Neuron (in vitro differentiated cells): ENCODE results near the gene PLA2G15.

ENCODE experiments used
- H2AFZ ChIP-seq: one replicate; pipeline ENCODE4 v1.6.1; 2013; ENCODE audit warnings: low read depth, mild to moderate bottlenecking, inconsistent platforms, low read length, moderate library complexity
- H3K27me3 ChIP-seq: one replicate; pipeline ENCODE4 v1.6.1; 2013; ENCODE audit warnings: low read length; ENCODE audit not compliant: insufficient read depth
- H3K36me3 ChIP-seq: one replicate; pipeline ENCODE4 v1.6.1; 2013; ENCODE audit warnings: low read length; ENCODE audit not compliant: insufficient read depth
- H3K4me1 ChIP-seq: one replicate; pipeline ENCODE4 v1.6.1; 2013; ENCODE audit warnings: low read length; ENCODE audit not compliant: insufficient read depth
- H3K4me3 ChIP-seq: 2 replicates; pipeline ENCODE4 v1.5.1; 2013; ENCODE audit warnings: mild to moderate bottlenecking, low read length, moderate library complexity
- H3K9me3 ChIP-seq: one replicate; pipeline ENCODE4 v1.6.1; 2013; ENCODE audit warnings: low read length

PLA2G15 gene

DNA sequence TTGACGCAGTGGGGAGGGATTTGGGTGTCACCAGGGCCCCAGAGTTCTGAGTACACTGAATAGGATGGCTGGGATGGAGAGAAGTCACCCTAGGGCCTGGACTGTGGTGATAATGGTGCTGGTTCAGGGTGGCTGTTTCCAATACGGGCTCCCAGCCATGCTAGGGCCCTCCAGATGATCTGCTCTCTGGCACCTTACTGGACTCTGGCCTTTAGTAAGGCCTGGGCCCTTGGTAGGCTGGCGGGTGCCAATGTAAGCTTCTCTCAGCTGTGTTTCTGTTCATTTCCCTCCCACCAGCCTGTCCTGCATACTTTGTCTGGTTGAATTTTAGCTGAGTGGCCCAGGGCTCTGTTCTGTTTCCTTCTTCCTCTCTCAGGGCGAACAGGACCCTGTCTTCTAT is 2.8 kb downstream of the PLA2G15 start:
- Histone ChIP-seq H3K9me3 (no peaks in the 10 kb centered on the region), H3K36me3 (peaks cover 5% of the 10 kb centered on the region), H3K27me3 (no peaks in the 10 kb centered on the region), H2AFZ (no peak overlapping the region), H3K4me1 (peaks cover 11% of the 10 kb centered on the region), H3K4me3 (no peak overlapping the region)

DNA sequence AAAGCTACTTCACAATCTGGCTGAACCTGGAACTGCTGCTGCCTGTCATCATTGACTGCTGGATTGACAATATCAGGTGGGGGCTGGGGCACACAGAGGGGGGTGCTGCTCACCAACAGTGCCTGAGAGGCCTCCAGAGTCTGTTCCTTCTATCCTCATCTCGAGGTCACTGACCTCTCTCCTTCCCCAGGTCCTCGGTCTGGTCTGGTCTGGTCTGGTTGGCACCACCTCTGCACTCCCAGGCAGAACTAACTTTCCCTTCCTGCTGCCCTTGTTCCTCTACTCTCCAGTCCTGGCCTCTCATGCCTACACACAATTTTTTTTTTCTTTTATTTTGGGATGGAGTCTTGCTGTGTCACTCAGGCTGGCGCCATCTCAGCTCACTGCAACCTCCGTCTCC is 4.2 kb downstream of the PLA2G15 start:
- H3K4me3 ChIP-seq: no peak overlapping the region
- H2AFZ ChIP-seq: no peak overlapping the region
- no peaks in the 10 kb centered on the region for H3K9me3 ChIP-seq
- no peaks in the 10 kb centered on the region for H3K27me3 ChIP-seq
- peaks cover 8% of the 10 kb centered on the region for H3K4me1 ChIP-seq
- H3K36me3 ChIP-seq: peaks cover 11% of the 10 kb centered on the region

DNA sequence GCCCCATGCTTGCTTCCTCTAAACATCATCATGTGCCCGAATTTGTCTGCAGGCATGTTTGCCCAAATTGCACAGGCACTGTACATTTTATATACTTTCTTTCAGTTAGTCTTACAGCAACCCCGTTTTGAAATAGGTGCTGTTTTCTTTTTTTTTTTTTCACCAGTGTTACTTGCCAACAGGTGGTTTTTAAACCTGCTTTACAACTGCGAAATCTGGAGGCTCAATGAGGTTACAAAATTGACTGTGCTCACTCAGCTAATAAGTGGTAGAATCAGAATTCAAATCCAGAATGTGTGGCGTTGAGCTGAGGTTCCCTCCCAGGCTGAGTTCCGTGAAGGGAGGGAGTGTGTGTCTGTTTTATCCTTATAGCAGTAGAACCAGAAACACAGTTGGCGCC is 5.8 kb downstream of the PLA2G15 start:
- Histone ChIP-seq H3K9me3 (no peaks in the 10 kb centered on the region), H3K36me3 (peaks cover 23% of the 10 kb centered on the region), H3K4me3 (no peak overlapping the region), H3K4me1 (peaks cover 3% of the 10 kb centered on the region), H3K27me3 (no peaks in the 10 kb centered on the region), H2AFZ (no peak overlapping the region)

DNA sequence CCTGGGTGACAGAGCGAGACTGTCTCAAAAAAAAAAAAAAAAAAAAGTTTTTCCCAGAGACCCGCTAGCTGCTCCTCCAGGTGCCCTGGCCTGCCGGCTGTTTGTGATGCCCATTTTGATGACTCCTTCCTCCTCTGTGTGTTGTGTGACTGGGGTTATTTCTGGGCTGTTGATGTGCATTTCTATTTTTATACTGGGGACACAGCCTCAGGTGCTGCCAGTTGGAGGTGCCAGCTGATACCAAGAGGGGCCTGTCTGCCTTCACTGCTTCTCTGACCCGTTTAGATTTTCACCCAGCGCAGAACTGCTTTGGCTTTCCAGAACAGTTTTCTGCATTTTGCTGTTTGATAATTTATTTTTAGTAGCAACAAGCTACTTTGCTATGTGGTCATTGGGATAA is 6.7 kb downstream of the PLA2G15 start:
- Histone ChIP-seq H3K9me3 (no peaks in the 10 kb centered on the region), H3K36me3 (peaks cover 23% of the 10 kb centered on the region), H2AFZ (no peak overlapping the region), H3K4me3 (no peak overlapping the region), H3K27me3 (no peaks in the 10 kb centered on the region), H3K4me1 (no peaks in the 10 kb centered on the region)

DNA sequence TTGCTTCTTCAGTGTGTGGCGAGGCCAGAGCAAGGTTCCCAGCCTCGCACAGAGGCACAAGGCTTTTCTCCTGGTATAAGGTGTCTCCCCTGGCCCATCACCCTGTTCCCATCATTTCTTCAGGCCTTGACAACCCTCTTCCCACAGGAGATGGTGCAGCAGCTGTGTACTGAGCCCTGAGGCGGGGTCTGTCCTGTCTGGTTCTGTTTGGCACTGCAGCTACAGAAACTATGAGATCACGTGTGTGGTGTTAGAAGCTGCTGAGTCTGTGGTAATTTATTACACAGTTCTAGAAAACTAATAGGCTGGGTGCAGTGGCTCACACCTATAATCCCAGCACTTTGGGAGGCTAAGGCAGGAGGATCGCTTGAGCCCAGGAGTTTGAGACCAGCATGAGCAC is 7.2 kb downstream of the PLA2G15 start:
- Histone ChIP-seq H3K4me3 (no peak overlapping the region), H3K27me3 (no peaks in the 10 kb centered on the region), H2AFZ (no peak overlapping the region), H3K36me3 (peaks cover 23% of the 10 kb centered on the region), H3K4me1 (no peaks in the 10 kb centered on the region), H3K9me3 (no peaks in the 10 kb centered on the region)

DNA sequence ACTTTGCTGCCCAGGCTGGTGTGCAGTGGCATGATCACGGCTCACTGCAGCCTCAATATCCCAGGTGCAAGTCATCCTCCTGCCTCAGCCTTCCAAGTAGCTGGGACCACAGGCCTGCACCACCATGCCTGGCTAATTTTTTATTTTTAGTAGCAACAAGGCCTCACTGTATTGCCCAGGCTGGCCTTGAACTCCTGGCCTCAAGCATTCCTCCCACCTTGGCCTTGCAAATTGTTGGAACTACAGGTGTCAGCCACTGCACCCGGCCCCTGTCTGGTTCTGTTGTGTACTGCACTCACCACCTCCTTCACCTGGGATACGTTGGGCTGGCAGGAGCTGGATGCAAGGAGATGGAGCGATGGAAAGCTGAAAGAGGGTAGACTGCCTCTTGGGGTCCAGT is 8.5 kb downstream of the PLA2G15 start:
- Histone ChIP-seq H2AFZ (no peak overlapping the region), H3K9me3 (no peaks in the 10 kb centered on the region), H3K27me3 (no peaks in the 10 kb centered on the region), H3K4me1 (no peaks in the 10 kb centered on the region), H3K36me3 (peaks cover 23% of the 10 kb centered on the region), H3K4me3 (no peak overlapping the region)

DNA sequence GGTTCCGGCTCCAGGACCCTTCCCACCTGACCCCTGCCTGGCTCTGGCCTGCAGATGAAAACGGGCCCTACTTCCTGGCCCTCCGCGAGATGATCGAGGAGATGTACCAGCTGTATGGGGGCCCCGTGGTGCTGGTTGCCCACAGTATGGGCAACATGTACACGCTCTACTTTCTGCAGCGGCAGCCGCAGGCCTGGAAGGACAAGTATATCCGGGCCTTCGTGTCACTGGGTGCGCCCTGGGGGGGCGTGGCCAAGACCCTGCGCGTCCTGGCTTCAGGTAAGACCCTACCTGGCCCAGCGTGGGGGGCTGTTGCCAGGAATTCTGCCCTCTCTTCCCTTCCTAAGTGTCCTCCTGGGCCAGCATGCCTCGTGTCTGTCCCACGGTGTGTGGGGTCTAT is 10.5 kb downstream of the PLA2G15 start:
- Histone ChIP-seq H3K4me3 (no peak overlapping the region), H3K27me3 (no peaks in the 10 kb centered on the region), H3K36me3 (peaks cover 30% of the 10 kb centered on the region), H3K4me1 (no peaks in the 10 kb centered on the region), H2AFZ (no peak overlapping the region), H3K9me3 (no peaks in the 10 kb centered on the region)

DNA sequence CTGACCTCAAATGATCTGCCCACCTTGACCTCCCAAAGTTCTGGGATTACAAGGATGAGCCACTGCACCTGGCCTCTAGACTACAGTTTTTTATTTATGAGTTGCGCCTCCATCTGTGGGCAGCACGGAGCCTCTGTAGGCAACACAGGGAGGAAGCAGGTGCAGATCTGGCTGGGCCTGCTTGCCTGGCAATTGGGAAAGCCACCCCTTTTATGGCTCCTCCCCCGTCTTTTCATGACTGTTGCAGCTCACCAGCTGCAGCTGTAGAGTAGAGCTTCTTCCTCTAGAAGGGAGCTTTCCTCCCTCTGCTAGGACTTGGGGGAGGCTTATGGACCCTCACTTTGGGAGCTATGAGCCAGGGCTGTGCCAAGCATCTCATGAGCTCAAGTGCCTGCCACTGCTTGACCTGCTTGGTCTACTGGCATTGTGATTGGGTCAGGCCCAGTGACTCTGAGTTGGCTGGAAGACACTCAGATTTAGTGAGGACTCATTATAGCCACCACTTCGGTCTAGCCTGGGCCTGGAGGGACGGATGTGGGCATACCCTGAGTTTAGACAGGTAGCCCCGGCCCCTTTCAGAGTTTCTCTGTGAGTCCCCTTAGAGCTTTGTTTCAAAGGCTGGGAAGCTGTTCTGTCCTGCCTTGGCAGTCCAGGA is 12.2 kb downstream of the PLA2G15 start:
- Histone ChIP-seq H3K4me3 (no peak overlapping the region), H3K4me1 (no peaks in the 10 kb centered on the region), H3K9me3 (no peaks in the 10 kb centered on the region), H3K27me3 (no peaks in the 10 kb centered on the region), H3K36me3 (peaks cover 30% of the 10 kb centered on the region), H2AFZ (no peak overlapping the region)

DNA sequence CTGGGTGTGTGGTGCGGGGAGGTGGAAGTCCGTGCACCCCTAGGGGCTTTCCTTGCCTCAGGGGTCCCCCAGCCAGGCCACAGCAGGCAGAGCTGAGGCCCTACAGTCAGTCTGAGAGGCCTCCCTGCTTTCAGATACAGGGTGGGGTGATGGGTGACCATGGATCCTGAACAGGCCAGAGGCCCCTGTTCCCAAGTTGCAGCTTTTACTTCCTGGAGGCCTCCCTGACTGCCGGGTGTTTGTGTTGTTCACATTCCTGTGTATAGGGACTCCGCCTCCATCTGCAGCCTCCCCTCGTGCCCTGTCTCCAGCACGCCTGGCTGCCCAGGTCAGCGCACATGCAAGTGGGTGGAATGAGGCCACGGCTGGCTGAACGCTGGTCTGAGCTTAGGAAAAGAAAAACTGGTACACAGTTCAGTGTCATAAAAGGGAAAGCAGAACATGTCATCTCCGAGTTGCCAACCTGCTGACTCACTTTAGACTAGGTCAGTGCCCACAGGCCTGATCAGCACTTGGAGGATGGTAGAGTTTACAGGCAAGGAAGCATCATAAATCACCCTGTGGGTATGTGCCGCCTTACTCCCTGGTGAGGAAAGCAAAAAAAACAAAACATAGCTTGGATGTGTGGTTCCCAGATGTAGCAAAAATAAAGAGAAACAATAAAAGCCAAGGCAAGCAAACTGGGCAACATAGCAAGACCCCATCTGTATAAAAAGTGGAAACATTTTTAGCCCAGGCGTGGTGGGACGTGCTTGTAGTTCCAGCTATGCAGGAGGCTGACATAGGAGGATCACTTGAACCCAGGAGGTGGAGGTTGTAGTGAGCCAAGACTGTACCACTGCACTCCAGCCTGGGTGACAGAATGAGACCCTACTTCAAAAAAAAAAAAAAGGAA is 13.0 kb downstream of the PLA2G15 start:
- H3K4me3 ChIP-seq: no peak overlapping the region

DNA sequence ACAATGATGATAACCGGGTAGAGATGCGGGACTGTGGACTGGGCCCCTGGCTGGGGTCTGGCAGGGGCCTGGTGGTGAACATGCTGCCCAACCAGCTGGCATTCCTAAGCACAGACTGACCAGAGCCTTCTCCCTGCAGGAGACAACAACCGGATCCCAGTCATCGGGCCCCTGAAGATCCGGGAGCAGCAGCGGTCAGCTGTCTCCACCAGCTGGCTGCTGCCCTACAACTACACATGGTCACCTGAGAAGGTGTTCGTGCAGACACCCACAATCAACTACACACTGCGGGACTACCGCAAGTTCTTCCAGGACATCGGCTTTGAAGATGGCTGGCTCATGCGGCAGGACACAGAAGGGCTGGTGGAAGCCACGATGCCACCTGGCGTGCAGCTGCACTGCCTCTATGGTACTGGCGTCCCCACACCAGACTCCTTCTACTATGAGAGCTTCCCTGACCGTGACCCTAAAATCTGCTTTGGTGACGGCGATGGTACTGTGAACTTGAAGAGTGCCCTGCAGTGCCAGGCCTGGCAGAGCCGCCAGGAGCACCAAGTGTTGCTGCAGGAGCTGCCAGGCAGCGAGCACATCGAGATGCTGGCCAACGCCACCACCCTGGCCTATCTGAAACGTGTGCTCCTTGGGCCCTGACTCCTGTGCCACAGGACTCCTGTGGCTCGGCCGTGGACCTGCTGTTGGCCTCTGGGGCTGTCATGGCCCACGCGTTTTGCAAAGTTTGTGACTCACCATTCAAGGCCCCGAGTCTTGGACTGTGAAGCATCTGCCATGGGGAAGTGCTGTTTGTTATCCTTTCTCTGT is 14.0 kb downstream of the PLA2G15 start:
- H3K4me1 ChIP-seq: no peaks in the 10 kb centered on the region
- H3K36me3 ChIP-seq: peaks cover 23% of the 10 kb centered on the region
- no peak overlapping the region for H2AFZ ChIP-seq
- no peaks in the 10 kb centered on the region for H3K9me3 ChIP-seq
- H3K4me3 ChIP-seq: no peak overlapping the region
- H3K27me3 ChIP-seq: no peaks in the 10 kb centered on the region

More for the DNA sequence above, 13.0 kb downstream of the PLA2G15 start:
- H2AFZ ChIP-seq: no peak overlapping the region
- H3K27me3 ChIP-seq: no peaks in the 10 kb centered on the region
- H3K36me3 ChIP-seq: peaks cover 28% of the 10 kb centered on the region
- H3K9me3 ChIP-seq: no peaks in the 10 kb centered on the region
- H3K4me1 ChIP-seq: no peaks in the 10 kb centered on the region

DNA sequence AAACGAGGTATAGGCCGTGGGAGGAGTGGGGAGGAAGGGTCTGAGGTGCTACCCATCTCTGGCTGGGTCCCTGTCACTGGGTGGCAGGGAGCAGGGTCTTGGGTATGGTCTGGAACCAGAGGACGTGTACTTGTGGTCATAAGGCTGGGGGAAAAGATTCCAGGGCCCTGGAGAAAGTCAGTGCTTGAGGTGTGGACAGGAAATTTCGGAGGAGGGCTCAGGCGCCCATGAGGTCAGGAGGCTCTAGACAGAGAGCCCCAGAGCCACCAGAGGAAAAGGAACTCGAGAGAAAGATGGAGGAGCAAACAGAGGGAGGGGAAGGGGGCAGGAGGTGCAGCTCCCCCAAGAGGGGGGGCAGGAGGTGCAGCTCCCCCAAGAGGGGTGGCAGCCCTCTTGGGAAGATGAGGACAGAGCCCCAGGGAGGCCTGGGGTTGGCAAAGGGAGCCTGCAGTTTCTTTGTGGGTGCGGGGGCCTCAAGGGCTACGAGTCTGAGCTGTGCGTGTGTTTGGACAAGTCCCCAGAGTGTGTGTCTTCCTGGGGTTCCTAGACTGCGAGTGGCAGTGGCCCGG is 18.5 kb downstream of the PLA2G15 start:
- Histone ChIP-seq H3K9me3 (no peaks in the 10 kb centered on the region), H3K4me1 (peaks cover 7% of the 10 kb centered on the region), H3K36me3 (peaks cover 11% of the 10 kb centered on the region), H3K27me3 (no peaks in the 10 kb centered on the region), H3K4me3 (peak overlapping the region; percentile 63), H2AFZ (peak overlapping the region; percentile 70)

DNA sequence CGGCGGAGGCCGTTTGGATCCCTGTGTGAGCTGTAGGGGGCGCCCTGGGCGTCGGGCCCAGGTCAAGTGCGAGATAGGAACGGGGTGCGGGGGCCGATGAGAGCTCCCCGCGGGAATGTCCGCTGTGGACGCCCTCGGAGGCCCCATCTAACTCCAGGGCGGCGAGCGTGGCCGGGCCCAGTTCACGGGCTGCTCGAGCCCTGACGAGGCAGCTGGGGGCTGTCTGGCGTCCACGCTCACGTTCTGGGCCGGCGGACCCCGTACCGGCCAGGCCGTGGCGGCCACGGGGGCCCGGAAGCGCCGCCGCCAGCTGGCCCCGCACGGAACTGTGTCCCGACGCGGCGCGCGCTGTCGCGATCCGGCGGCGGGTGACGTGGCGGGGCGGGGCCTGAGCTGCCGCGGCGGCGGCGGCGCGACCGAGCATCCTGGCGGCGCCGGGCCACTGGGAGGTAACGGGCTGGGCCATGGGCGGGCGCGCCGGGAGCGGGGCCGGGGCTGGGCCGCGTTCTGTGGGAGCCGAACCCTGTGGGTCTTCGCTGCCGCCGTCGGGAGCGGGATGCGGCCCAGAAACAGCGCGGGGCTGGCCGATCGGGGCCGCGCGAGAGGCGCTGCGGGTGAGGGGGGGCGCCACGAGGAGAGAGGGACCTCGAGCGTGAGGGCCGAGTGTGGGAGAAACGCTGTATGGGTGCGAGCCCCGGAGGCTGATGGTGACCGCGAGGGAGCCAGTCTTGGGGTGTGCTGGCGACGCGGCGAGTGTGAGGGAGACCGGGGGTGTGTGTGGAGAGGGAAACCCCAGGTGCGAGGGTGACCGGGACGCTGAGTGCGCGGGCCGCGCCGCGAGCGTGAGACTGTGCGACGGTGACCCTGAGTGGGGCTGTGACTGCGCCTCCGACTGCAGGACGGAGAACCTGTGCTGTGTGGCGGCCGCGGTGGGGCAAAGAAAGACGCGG is 19.2 kb downstream of the PLA2G15 start, which contains the start of gene SLC7A6:
Gene SLC7A6, plus strand, starts transcription at position 399 of the 950 bp plus-strand sequence. CDS start 10,201 bp downstream, outside the sequence.
- peak within 1 kb of the TSS; percentile 70 for H2AFZ ChIP-seq
- peak within 1 kb of the TSS; percentile 63 for H3K4me3 ChIP-seq
- H3K4me1 ChIP-seq: peaks cover 7% of the 10 kb centered on the region
- peaks cover 7% of the 10 kb centered on the region for H3K36me3 ChIP-seq
- no peaks in the 10 kb centered on the region for H3K9me3 ChIP-seq
- no peaks in the 10 kb centered on the region for H3K27me3 ChIP-seq
